GM21737 (cell line): ENCODE measurements around the gene DYNC1I1.

Experiments
- ATAC-seq: cut with Tn5 transposase; IDR thresholded peaks from one replicate; pipeline ENCODE4 v1.9.1; 2021; ENCODE audit warnings: mild to moderate bottlenecking, moderate library complexity; ENCODE audit not compliant: unreplicated experiment

DYNC1I1 gene

DNA sequence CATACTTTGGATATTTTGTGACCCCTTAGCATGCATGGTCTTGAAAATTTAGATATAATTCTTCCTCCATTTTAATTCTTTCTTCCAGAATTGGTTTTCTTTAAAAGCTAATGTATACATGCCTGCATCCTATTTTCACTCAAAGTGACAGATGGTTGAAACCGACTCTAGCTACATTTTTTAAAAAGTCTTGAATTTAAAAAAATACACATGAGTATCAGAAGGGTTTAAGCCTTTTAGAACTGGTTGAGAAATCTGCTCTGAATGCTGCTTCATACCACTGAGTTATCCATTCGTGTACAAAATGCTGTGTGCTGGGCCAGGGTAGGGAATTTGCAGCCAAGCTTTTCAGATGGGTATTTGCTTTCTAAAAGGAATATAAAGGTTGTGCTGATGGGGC is 16.5 kb downstream of the DYNC1I1 start:
- ATAC-seq: no peak

DNA sequence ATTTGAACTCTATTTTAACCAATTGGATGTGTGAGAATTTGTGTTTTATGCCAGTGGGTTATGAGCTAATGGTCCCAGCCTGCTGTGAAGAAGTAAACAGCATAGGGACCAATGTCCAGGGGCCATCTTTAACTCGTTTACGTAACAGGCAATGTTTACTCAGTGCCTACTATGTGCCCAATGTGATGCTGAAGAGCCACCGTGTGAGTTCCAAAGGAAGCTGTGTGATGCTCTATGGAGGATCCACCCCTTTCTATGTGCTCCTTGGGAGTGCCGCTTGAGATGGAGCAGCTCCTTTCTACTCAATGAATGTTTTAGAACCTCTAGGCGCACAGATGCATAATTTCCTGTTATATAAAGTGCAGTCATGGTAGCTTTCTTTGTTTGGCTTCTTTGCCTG is 21.3 kb downstream of the DYNC1I1 start:
- ATAC-seq: no peak

DNA sequence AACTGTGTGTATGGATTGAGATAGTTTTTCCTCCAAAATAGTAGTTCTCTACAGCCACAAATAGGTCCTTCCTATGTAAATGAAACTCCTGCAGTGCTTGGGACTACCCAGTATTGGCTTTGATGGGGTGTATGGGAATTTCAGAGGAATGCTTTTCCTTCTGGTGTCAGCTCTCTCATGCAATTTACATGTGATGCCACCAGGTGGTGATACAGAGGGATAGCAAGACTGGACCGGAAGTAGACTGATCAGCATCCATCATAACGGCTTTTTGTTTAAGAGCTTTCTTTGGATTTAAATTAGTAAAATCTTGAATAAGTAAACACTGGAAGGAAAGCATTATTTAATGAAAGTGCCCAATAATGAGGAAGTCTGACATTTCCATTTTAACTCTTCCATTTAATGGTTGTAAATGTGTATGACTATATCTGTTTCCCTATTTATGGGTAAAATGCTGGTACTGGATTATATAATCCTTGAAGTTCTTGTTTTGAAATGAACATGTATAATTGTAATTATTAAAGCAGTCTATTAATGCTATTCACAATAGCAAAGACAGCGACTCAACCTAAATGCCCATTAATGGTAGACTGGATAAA is 22.7 kb downstream of the DYNC1I1 start:
- ATAC-seq: no peak

DNA sequence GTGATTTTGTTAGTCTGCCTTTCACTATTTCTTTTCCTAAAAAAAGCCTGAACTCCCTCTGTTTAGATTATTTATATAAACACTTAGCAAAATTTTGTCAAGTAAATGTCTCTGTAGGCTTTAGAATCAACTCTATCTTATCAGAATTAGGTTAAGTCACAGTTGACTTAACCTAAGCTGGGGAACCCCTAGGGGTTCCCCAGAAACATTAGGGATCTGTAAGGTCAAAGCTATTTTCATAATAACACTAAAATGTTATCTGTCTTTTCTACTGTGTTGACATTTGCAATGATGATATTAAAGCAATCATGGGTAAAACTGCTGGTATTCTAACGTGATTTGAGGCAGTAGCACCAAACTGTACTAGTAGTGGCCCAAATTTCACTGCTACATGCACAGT is 24.3 kb downstream of the DYNC1I1 start:
- ATAC-seq: no peak

DNA sequence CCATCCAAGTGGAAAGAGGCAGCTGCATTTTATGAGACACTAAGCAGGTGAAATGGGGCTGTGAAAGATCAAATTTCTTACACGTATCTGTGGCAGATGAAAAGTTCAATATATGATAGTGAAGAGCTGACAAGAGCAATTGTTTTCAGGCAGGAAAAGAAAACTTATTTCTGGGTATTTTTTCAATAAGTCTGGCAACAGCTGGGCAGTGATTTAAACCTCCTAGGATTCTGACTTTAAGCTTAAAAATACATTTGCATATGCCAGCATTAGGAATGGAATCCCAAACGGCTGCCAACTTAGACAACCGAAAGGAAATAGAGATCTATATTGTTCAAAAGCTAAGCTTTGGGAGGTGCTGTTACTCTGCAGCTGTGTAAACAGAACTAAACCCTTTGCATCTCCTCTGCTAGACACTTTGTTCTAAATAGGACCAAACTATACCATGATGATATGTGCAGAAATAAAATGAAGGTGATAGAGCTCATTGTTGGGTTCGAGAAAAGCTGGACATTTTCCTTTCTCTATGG is 26.1 kb downstream of the DYNC1I1 start:
- no peak for ATAC-seq

DNA sequence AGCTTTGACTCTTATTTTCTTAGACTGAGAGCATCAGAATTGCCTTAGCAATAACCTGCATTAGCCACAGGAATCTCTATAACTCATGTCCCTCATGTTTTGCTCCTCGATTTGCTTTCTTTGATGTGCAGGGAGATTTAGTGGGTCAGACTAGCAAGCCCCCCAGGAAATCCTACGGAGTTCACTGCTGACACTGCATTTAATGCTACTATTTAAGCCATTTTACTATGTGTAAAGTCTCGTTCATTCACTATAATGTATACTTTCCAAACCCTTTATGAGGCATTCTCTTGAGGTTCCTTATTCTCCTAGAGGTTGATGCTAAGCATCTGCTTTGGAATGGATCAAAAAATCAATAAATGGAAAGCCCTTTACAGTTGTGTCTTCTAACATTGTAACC is 28.4 kb downstream of the DYNC1I1 start:
- no peak for ATAC-seq

DNA sequence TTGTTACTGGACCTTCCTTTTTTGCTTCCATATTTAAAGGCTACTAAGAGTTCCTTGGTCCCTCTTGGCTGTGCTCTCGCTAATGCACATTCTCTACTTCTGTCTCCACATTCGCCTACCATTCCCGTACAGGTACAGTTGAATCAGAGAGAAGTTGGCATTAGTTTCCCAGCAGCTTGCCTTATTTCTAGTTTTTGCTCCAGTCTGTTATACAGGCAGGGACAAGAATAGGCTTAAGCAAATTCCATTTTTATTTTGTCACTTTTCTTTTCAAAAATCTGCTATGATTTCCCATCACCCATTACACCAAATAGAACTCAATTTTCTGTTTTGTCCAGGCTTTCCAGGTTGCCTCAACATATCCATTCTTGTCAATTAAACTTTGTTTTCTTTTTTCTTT is 29.9 kb downstream of the DYNC1I1 start:
- no peak for ATAC-seq

DNA sequence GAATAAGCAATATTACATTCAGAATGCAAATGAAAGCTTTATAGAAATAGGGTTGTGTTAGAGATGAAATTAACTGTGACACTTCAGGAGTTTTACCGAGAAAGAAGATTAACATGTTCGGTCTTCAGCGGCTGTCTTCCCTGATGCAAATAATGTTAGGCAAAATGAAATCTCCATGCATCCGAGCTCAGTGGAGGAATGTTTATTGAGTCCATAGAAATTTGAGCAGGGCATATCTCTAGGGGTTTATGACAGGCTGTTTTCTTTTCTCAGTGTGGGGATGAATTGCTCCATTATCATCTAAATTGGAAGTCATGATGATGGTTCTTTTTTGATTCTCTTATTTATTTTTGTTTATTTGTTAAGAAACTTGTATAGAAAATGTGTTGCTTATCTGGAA is 31.7 kb downstream of the DYNC1I1 start:
- no peak for ATAC-seq

DNA sequence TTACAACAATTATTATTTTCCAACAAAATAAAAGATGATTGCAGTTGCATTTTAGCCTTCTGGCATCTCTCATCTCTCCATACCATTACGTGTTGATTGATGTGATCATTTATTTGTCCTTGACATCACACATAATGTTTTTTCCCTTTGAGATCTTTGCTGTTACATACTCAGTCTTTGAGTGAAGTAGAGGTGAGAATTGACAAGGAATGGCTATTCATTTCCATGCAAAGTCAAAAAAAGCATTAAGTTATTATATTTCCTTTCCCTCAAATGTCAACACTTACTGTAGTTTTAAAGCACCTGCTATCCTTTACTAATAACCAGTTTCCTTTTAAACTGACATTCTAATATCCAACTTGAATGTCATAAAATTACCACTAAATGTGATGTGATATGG is 33.6 kb downstream of the DYNC1I1 start:
- no peak for ATAC-seq

DNA sequence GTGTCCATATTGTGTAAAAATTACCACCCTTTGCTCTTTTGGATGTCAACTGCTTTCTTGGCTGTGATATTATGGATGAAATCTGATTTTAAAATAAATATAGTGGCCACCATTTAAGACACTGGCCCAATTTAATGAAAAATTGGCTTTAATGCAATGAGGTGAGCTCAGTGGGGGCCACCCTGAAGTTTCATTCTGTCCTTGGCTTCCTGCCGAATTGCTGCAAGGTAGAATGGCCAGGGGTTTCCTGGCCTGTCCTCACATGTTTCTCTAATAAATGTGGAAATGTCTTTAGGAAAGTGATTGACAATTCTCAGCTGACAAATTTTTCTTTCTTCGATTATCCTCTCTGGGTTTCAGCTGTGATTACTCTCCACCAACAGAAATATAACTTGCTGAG is 36.0 kb downstream of the DYNC1I1 start:
- ATAC-seq: no peak

DNA sequence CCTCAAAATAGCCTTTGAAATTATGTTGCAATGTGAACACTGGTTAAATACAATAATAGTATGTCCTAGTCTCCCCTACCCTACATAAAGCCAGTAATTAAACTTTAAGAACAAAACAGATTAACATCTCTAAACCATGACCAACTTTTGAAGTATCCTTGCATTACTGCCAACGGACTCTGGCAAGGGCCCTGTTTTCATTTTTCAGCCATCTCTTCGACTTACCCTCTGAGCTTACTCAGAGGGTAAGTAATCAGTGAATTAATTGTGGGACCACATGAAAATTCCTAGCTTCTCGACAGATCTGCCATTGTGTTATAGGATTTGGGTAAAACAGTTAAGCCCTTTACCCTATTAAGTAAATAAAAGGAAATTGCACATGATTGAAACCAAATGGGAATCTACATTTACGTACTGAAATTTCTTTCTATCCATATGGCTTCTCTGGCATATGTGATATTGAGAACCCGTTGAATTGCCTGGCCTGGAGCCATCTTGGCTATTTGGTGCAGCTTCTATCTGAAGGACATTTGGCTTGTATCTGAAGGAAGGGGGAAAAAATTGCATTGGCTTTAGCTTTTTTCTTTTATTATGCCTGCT is 39.6 kb downstream of the DYNC1I1 start:
- ATAC-seq: no peak

DNA sequence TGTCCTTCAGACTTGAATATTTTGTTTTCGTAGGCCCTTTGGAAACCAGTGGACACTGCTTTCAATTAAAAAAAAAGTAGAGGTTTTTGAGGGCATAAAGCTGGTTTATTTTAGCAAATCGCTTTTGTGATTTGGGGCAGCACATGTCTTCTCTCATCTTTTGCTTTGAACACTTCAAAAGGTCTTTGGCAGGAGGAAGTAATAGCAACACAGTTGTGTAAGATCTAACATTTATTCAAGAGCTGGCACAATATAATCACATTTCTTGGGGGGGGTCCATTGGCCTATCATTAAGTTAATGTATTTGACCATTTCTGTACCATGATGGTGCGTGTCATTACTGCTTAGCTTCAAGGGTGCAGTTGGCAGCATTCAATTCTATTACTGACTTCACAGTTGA is 42.4 kb downstream of the DYNC1I1 start:
- ATAC-seq: no peak

DNA sequence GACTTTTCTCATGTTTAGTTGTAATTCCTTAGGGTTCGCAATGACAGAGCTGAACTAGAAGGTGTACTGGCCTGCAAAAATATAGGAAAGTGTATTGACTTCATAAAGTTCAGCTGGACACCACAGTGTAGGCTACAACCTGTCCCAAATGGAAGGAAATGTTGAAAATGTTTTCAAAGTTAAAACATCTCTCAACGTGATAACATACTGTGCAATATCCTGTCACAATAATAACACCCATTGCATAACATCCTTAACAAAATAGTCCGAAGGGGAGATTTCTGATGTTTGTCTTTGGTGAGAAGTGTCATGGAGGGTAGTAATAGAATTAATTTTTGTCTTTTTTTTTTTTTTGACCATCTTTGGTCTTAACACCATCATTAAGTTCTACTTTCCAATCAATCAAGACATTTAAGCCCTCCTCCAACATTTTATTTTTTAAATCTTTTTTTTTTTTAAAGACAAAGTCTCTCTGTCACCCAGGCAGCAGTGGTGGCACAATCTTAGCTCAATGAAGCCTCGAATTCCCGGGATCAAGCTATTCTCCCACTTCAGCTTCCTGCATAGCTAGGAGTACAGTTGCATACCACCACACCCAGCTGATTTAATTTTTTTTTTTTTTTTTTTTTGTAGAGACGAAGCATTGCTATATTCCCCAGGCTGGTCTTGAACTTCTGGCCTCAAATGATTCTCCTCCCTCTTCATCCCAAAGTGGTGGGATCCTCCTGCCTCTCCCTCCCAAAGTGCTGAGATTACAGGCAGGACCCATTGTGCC is 45.7 kb downstream of the DYNC1I1 start:
- no peak for ATAC-seq

DNA sequence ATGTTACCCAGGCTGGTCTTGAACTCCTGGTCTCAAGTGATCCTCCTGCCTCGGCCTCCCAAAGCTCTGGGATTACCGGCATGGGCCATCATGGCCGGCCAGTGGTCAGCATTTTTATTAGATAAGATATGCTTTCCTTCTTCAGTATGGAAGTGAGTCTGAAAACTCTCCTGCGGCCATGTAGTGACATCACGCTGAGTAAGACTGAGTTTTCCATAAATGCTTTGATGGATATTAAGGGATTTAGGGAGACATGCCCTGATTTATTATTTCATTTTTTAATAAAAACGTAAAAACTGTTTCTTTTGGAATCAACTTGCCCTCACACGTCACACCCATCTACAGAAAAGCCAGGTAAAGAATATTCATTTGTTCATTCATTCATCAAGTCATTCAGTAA is 48.4 kb downstream of the DYNC1I1 start:
- no peak for ATAC-seq

DNA sequence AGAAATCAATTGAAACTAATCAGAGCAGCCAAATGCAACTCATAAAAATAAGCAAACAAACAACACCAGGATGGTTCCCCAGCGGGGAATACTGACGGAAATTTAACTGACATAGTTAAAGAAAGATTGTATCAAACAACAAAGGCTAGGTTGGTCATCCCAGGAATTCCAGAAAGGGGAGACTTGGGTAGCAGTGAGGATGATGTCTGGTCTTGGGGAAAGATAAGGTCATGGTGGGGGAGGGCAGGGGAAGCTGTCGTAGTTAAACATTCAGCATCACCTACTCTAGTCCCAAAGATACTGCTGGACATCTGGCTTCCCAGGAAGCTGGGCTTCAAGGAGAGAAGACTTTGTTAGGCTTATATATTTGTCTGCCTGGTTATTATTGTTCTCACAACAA is 50.4 kb downstream of the DYNC1I1 start:
- no peak for ATAC-seq

DNA sequence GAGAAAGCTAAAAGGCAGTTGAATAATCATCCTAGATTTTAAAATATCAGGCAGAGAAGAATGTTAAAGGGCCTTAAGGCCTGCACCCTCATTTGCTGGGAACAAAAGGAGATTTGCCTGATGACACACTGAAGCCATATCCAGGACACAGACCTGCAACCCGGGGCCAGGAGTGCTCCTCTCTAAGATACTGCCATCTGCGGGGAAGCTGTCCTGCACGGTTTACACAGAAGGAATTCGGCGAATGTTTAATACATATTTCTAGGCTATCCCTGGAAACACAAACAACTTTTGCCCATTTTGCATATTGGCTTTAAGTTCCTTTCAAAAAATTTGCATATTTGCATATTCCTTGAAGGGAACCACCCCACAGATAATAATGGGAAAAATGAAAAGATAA is 52.3 kb downstream of the DYNC1I1 start:
- no peak for ATAC-seq

DNA sequence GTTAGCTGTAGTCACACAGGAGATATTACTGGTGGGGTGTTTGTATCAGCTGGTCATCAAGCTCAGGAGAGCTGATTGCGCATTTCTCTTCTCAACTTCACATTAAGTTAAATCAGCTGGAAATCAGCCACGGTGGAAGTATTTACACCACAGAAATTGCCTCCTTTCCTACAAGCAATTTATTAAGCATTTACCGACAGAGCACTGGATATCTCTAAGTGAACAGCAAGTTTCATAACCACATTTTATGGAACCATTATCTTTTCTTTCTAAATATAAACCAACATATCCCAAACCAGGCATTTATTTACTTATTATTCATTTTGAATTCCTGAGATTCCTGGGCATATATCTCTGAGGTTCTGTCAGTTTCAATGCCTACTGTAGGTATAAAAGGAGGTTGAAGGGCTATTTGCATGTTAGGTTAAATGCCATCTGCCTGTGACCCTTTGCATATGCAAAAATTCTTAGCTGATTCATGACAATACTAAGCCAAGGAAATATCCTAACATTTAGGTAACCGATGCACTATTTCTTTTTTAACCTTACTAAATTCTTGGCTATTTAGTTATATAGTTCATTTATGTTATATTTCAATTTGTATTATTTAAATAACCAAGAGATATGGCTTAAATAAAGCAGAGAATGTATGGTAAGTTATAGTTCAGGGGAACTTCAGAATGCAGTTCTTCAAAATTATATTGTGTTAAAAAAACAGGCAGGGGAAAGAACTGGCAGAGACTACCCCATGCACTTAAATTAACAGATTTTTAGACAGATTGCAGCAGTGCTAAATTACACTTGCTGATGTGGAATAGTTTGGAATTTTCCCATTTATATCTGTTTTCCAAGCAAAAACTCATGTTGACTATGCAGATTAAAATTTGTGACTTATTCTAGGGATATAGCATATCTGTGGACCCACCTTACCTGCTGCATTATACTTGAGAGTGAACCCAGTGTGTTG is 56.8 kb downstream of the DYNC1I1 start:
- no peak for ATAC-seq

DNA sequence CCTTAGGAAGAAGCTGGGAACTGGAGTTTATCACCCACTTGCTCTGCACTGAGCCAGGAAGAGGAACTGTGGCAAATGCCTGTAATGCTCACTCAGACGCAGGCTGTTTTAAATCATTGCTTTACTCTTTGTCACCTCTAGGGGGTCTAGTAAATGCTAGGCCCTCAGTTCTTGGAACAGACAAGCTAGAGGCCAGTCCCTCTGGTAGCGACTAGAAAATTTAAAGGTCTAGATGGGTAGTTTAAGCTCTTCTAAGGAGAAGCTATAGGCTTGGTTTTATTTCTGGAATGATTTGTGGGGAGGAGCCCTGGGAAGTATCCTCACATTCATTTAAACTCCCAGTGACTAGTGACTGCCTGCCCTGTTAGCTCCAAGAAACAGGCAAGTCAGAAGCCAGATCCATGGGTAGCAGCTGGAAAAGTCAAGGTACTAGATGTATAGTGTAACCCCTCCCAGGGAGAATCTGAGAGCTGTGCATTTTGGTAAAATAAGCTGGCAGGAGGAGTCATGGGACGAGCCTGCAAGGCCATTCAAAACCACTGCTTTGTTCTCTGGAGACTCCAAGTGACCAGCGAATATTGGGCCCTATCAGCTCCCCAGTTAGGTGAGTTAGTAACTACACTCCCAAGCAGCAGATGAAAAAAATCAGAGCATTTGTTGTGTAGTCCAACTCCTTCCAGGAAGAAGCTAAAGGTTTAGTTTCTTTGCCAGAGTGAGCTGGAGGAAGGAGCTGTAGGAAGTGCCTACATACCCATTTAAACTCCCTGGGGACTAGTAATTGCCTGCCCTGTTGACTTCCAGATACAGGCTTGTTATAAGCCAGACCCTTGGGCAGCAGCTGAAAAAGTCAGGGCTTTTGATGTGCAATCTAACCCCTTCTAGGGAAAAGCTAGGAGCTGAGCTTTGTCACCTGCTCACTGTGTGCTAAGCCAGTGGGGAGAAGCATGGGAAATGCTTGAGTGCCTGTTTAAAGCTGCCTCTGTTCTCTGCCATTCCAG is 68.9 kb downstream of the DYNC1I1 start:
- no peak for ATAC-seq

DNA sequence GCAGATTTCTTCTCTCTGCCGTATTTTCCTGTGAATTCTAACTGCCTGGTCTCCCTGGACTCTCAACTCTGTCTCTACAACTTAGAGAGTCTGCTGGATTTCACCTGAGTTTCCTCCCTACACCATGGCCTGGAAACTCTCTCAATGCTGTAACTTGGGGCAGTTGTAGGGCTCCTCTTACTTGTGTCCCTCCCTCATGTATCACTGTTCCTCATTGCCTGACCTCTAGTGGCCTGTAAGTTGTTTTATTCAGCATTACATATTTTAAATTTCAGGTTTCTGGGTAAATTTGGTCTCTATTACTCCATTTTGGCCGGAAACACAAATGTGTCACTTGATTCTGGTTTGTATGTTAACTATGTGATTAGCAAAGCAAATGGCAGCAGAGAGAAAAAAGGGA is 70.9 kb downstream of the DYNC1I1 start:
- ATAC-seq: no peak

DNA sequence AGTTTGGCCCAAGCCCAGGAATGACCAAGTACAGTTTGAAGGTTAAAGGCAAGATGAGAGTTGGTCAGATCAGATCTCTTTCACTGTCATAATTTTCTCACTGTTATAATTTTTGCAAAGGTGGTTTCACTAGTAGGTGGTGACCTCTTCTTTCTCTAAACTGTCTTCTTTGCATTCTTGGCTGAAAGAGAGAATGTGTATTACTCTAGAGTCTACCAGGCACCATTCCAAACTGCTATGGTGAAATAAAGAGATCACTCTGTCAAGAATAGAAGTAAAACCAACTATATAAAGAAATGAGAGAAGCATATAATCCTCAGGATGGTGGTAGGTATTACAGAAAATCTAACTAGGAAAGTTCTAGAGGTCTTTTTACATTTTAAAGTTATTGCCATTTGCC is 72.7 kb downstream of the DYNC1I1 start:
- no peak for ATAC-seq
